Central memory CD8-positive, alpha-beta T cell (primary cell): ENCODE measurements around the gene TSPAN32.
"Not testable (repeated sequence)": the region's sequence is repeated elsewhere in the genome, so short reads cannot be mapped to it uniquely, and the experiment has no call there.

Experiments
- ATAC-seq: fragments of 150-1000 bp; cut with Tn5 transposase; replicated peaks from 2 replicates; pipeline ENCODE4 v1.10.0; 2022; ENCODE audit warnings: mild to moderate bottlenecking, moderate FRiP score, moderate number of reproducible peaks; ENCODE audit not compliant: poor library complexity, severe bottlenecking; ENCODE audit errors: extremely low read depth
- DNase-seq, 2 donors: peaks; one replicate each; pipeline ENCODE4 v3.0.0; 2021; ENCODE audit warnings: low spot score in 2 of 2
- H3K27ac Mint-ChIP-seq: one replicate; pipeline ENCODE4 v1.8.0; 2022; ENCODE audit warnings: low read depth, mild to moderate bottlenecking, moderate library complexity, mixed read lengths
- H3K27me3 Mint-ChIP-seq: one replicate; pipeline ENCODE4 v1.8.0; 2022; ENCODE audit warnings: mixed read lengths
- H3K36me3 Mint-ChIP-seq: one replicate; pipeline ENCODE4 v1.8.0; 2022; ENCODE audit warnings: mild to moderate bottlenecking, moderate library complexity, mixed read lengths; ENCODE audit not compliant: insufficient read depth
- H3K4me1 Mint-ChIP-seq: one replicate; pipeline ENCODE4 v1.8.0; 2022; ENCODE audit warnings: mixed read lengths
- H3K4me3 Mint-ChIP-seq: one replicate; pipeline ENCODE4 v1.8.0; 2022; ENCODE audit warnings: mild to moderate bottlenecking, moderate library complexity, mixed read lengths
- H3K9me3 Mint-ChIP-seq: one replicate; pipeline ENCODE4 v1.8.0; 2022; ENCODE audit warnings: mixed read lengths

Gene TSPAN32

GRCh38 chr11:2321311-2321683 is 19.5 kb downstream of the TSPAN32 start:
- Mint-ChIP-seq H3K27me3 (peaks cover 29% of the 10 kb centered on the region), H3K4me3 (no peak overlapping the region), H3K9me3 (no peaks in the 10 kb centered on the region), H3K36me3 (peaks cover 2% of the 10 kb centered on the region), H3K4me1 (peaks cover 12% of the 10 kb centered on the region), H3K27ac (no peak overlapping the region)
- ATAC-seq (no peak), DNase-seq (no peak)

- Mint-ChIP-seq H3K4me1 (no peaks in the 10 kb centered on the region), H3K4me3 (no peak overlapping the region), H3K9me3 (no peaks in the 10 kb centered on the region), H3K27me3 (peaks cover 54% of the 10 kb centered on the region), H3K36me3 (peaks cover 5% of the 10 kb centered on the region), H3K27ac (no peak overlapping the region)
- no peak for DNase-seq
- ATAC-seq, result no peak
These were observed 23.3 kb downstream of the TSPAN32 start for GRCh38 chr11:2325123-2325522.

- H3K4me3 Mint-ChIP-seq, result no peak overlapping the region
- no peak overlapping the region for H3K27ac Mint-ChIP-seq
- no peaks in the 10 kb centered on the region for H3K4me1 Mint-ChIP-seq
- no peaks in the 10 kb centered on the region for H3K9me3 Mint-ChIP-seq
- DNase-seq (no peak), ATAC-seq (no peak)
- H3K36me3 Mint-ChIP-seq, result peaks cover 5% of the 10 kb centered on the region
- peaks cover 60% of the 10 kb centered on the region for H3K27me3 Mint-ChIP-seq
These were observed 23.9 kb downstream of the TSPAN32 start for GRCh38 chr11:2325719-2326118.

- Mint-ChIP-seq H3K4me1 (no peaks in the 10 kb centered on the region), H3K9me3 (peaks cover 6% of the 10 kb centered on the region), H3K36me3 (peaks cover 5% of the 10 kb centered on the region), H3K27me3 (peaks cover 68% of the 10 kb centered on the region), H3K4me3 (no peak overlapping the region), H3K27ac (no peak overlapping the region)
- ATAC-seq (no peak), DNase-seq (no peak)
These were observed 25.2 kb downstream of the TSPAN32 start for GRCh38 chr11:2327032-2327431.

- ATAC-seq, result no peak
- H3K9me3 Mint-ChIP-seq, result peaks cover 6% of the 10 kb centered on the region
These were observed 26.2 kb downstream of the TSPAN32 start for GRCh38 chr11:2328021-2328420.

GRCh38 chr11:2328656-2329354 is 27.0 kb downstream of the TSPAN32 start:
- ATAC-seq, result no peak
- Mint-ChIP-seq H3K4me3 (no peak overlapping the region), H3K9me3 (peaks cover 6% of the 10 kb centered on the region), H3K27ac (no peak overlapping the region), H3K4me1 (no peaks in the 10 kb centered on the region), H3K27me3 (peaks cover 55% of the 10 kb centered on the region), H3K36me3 (peaks cover 5% of the 10 kb centered on the region)
- no peak for DNase-seq

More at GRCh38 chr11:2328021-2328420, 26.2 kb downstream of the TSPAN32 start:
- Mint-ChIP-seq H3K4me3 (no peak overlapping the region), H3K4me1 (no peaks in the 10 kb centered on the region), H3K27ac (no peak overlapping the region), H3K27me3 (peaks cover 60% of the 10 kb centered on the region), H3K36me3 (peaks cover 5% of the 10 kb centered on the region)
- no peak for DNase-seq

GRCh38 chr11:2329551-2329950 is 27.7 kb downstream of the TSPAN32 start:
- Mint-ChIP-seq H3K9me3 (peaks cover 6% of the 10 kb centered on the region), H3K27ac (no peak overlapping the region), H3K4me1 (no peaks in the 10 kb centered on the region), H3K4me3 (no peak overlapping the region), H3K36me3 (peaks cover 5% of the 10 kb centered on the region), H3K27me3 (peaks cover 55% of the 10 kb centered on the region)
- no peak for DNase-seq
- no peak for ATAC-seq

- H3K27me3 Mint-ChIP-seq, result peaks cover 49% of the 10 kb centered on the region
- H3K27ac Mint-ChIP-seq, result no peak overlapping the region
- H3K4me1 Mint-ChIP-seq, result no peaks in the 10 kb centered on the region
- H3K36me3 Mint-ChIP-seq, result peaks cover 5% of the 10 kb centered on the region
- ATAC-seq (no peak), DNase-seq (no peak)
- no peak overlapping the region for H3K4me3 Mint-ChIP-seq
- H3K9me3 Mint-ChIP-seq, result peaks cover 6% of the 10 kb centered on the region
These were observed 28.9 kb downstream of the TSPAN32 start for GRCh38 chr11:2330696-2331095.

- Mint-ChIP-seq H3K4me3 (no peak overlapping the region), H3K36me3 (peaks cover 5% of the 10 kb centered on the region), H3K27ac (no peak overlapping the region), H3K9me3 (peaks cover 6% of the 10 kb centered on the region), H3K4me1 (no peaks in the 10 kb centered on the region), H3K27me3 (peaks cover 49% of the 10 kb centered on the region)
- ATAC-seq (no peak), DNase-seq (no peak)
These were observed 29.6 kb downstream of the TSPAN32 start for GRCh38 chr11:2331404-2331803.

- H3K9me3 Mint-ChIP-seq, DNase-seq, H3K4me1 Mint-ChIP-seq, ATAC-seq, H3K27ac Mint-ChIP-seq, H3K4me3 Mint-ChIP-seq, H3K36me3 Mint-ChIP-seq: not testable (repeated sequence)
- peaks cover 61% of the 10 kb centered on the region for H3K27me3 Mint-ChIP-seq
These were observed 30.8 kb downstream of the TSPAN32 start for GRCh38 chr11:2332569-2332968.

- H3K4me1 Mint-ChIP-seq, H3K4me3 Mint-ChIP-seq, H3K9me3 Mint-ChIP-seq, ATAC-seq, H3K27ac Mint-ChIP-seq, H3K36me3 Mint-ChIP-seq, DNase-seq: not testable (repeated sequence)
- peaks cover 54% of the 10 kb centered on the region for H3K27me3 Mint-ChIP-seq
These were observed 31.8 kb downstream of the TSPAN32 start for GRCh38 chr11:2333486-2334205.

- not testable (repeated sequence) for H3K9me3 Mint-ChIP-seq, H3K4me3 Mint-ChIP-seq, H3K4me1 Mint-ChIP-seq, DNase-seq, H3K27ac Mint-ChIP-seq, H3K36me3 Mint-ChIP-seq, ATAC-seq
- peaks cover 38% of the 10 kb centered on the region for H3K27me3 Mint-ChIP-seq
These were observed 33.5 kb downstream of the TSPAN32 start for GRCh38 chr11:2335286-2335685.

GRCh38 chr11:2338760-2339159 is 36.9 kb downstream of the TSPAN32 start:
- DNase-seq, H3K4me3 Mint-ChIP-seq, H3K4me1 Mint-ChIP-seq, ATAC-seq, H3K27ac Mint-ChIP-seq, H3K9me3 Mint-ChIP-seq, H3K36me3 Mint-ChIP-seq: not testable (repeated sequence)
- H3K27me3 Mint-ChIP-seq, result peaks cover 26% of the 10 kb centered on the region
